ENCODE measurements around the gene HDAC9.
A peak's percentile ranks its signal among the peaks of the same experiment; 100 is the strongest.

Gene HDAC9

DNA sequence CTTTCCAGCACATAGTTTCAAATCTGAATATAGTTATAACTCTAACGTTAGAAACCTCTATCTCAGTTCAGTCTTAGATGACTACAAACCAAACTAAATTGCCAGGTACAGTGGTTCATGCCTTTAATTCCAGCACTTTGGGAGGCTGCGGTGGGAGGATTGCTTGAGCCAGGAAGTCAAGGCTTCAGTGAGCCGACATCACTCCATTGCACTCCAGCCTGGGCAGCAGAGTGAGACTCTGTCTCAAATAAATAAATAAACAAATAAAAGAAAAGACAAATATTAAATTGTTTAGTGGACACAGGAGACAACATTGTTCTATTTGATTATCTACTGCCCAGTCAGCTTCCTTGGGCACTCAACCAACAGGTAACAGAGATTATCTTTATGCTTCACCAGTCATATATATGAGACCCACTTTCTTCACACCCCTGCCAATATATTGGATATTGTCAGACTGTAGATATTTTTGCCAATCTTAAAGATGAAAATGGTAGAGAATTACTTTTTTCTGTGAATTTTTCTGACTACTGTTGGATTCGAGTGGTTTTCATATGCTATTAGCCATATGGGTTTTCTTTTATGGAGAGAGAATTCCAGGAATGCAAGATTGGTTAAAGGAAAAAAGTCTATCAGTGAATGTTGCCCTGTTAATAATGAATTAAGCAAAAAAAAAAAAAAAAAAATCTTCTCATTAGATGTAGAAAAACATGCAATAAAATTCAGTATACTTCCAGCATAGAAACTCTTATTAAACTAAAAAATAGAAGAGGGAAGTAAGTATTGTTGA, 16.0 kb downstream of the HDAC9 start:
- Histone ChIP-seq H3K9me3 (ENCODE audit: control insufficient read depth, low read length) (no peaks in the 10 kb centered on the region), H3K4me3 (ENCODE audit: low read length) (peak overlapping the region; percentile 85), H3K27me3 (replicated peaks; ENCODE audit: control insufficient read depth, insufficient read depth, low read length) (no peaks in the 10 kb centered on the region), H3K9ac (ENCODE audit: low read length) (no peak overlapping the region), H3K36me3 (ENCODE audit: control insufficient read depth, insufficient read depth, low read length, severe bottlenecking) (no peaks in the 10 kb centered on the region), H3K4me1 (ENCODE audit: control insufficient read depth, insufficient read depth, low read length) (peaks cover 24% of the 10 kb centered on the region)
- DNase-seq (ENCODE audit: low read depth), result no peak

DNA sequence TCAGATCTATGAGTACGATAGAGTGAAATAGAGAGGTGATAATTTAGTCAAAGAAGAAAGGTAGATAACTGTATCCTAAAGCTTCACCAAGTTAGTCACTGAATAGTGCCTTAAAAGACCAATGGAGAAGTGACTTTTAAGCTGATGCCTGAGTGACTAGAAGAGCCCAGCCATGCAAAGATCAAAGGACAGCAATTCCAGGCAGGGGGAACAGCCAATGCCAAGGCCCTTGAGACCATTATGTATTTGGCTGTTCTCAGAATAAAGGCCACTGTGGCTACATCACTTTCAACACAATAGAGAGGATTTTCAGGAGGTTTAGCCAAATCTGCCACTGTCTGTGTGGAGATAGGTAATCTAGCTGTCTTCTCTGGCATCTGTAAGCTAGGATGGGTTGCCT, 17.8 kb downstream of the HDAC9 start:
- Histone ChIP-seq H3K4me3 (ENCODE audit: low read length) (no peak overlapping the region), H3K4me1 (ENCODE audit: control insufficient read depth, insufficient read depth, low read length) (peaks cover 21% of the 10 kb centered on the region), H3K36me3 (ENCODE audit: control insufficient read depth, insufficient read depth, low read length, severe bottlenecking) (no peaks in the 10 kb centered on the region), H3K9me3 (ENCODE audit: control insufficient read depth, low read length) (no peaks in the 10 kb centered on the region), H3K9ac (ENCODE audit: low read length) (no peak overlapping the region), H3K27me3 (replicated peaks; ENCODE audit: control insufficient read depth, insufficient read depth, low read length) (no peaks in the 10 kb centered on the region)
- no peak for DNase-seq (ENCODE audit: low read depth)

- Histone ChIP-seq H3K9me3 (ENCODE audit: control insufficient read depth, low read length) (no peaks in the 10 kb centered on the region), H3K9ac (ENCODE audit: low read length) (peak overlapping the region; percentile 41), H3K36me3 (ENCODE audit: control insufficient read depth, insufficient read depth, low read length, severe bottlenecking) (no peaks in the 10 kb centered on the region), H3K27me3 (replicated peaks; ENCODE audit: control insufficient read depth, insufficient read depth, low read length) (no peaks in the 10 kb centered on the region), H3K4me1 (ENCODE audit: control insufficient read depth, insufficient read depth, low read length) (peaks cover 8% of the 10 kb centered on the region), H3K4me3 (ENCODE audit: low read length) (peak overlapping the region; percentile 26)
- peak; percentile 81 for DNase-seq (ENCODE audit: low read depth)
These were observed 19.5 kb downstream of the HDAC9 start for GRCh38 chr7:18515067-18515466.

- H3K4me3 ChIP-seq (ENCODE audit: low read length), result no peak overlapping the region
- H3K36me3 ChIP-seq (ENCODE audit: control insufficient read depth, insufficient read depth, low read length, severe bottlenecking), result no peaks in the 10 kb centered on the region
- no peaks in the 10 kb centered on the region for H3K9me3 ChIP-seq (ENCODE audit: control insufficient read depth, low read length)
- H3K9ac ChIP-seq (ENCODE audit: low read length), result no peak overlapping the region
- no peaks in the 10 kb centered on the region for H3K27me3 ChIP-seq (replicated peaks; ENCODE audit: control insufficient read depth, insufficient read depth, low read length)
- peaks cover 22% of the 10 kb centered on the region for H3K4me1 ChIP-seq (ENCODE audit: control insufficient read depth, insufficient read depth, low read length)
- DNase-seq (ENCODE audit: low read depth), result no peak
These were observed 22.1 kb downstream of the HDAC9 start for GRCh38 chr7:18517646-18518045.

DNA sequence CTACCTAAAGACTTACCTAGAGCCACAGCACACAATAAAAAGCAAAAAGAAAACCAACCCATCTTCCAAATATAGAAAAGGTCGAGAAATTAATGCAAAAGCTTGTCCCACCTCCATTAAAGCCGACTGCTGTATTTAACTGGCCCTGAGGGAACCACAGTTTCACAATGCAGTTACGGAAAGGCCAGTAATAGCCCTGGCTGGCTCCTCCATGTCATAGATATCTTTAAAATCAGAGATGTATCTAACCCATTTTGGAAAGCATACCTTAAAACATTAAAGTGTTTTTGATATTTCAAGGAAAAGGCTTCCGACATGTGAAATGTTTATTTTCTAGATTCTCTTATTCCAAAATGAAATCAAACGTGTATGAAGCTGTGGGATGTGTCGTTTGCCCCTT, 23.0 kb downstream of the HDAC9 start:
- H3K27me3 ChIP-seq (replicated peaks; ENCODE audit: control insufficient read depth, insufficient read depth, low read length), result no peaks in the 10 kb centered on the region
- H3K4me3 ChIP-seq (ENCODE audit: low read length), result no peak overlapping the region
- no peak for DNase-seq (ENCODE audit: low read depth)
- H3K36me3 ChIP-seq (ENCODE audit: control insufficient read depth, insufficient read depth, low read length, severe bottlenecking), result no peaks in the 10 kb centered on the region
- H3K9ac ChIP-seq (ENCODE audit: low read length), result no peak overlapping the region
- H3K9me3 ChIP-seq (ENCODE audit: control insufficient read depth, low read length), result no peaks in the 10 kb centered on the region
- peaks cover 22% of the 10 kb centered on the region for H3K4me1 ChIP-seq (ENCODE audit: control insufficient read depth, insufficient read depth, low read length)

- Histone ChIP-seq H3K27me3 (replicated peaks; ENCODE audit: control insufficient read depth, insufficient read depth, low read length) (no peaks in the 10 kb centered on the region), H3K9ac (ENCODE audit: low read length) (peak overlapping the region; percentile 44), H3K9me3 (ENCODE audit: control insufficient read depth, low read length) (no peaks in the 10 kb centered on the region), H3K36me3 (ENCODE audit: control insufficient read depth, insufficient read depth, low read length, severe bottlenecking) (no peaks in the 10 kb centered on the region), H3K4me3 (ENCODE audit: low read length) (peak overlapping the region; percentile 42), H3K4me1 (ENCODE audit: control insufficient read depth, insufficient read depth, low read length) (peaks cover 17% of the 10 kb centered on the region)
- peak; percentile 74 for DNase-seq (ENCODE audit: low read depth)
These were observed 25.1 kb downstream of the HDAC9 start for GRCh38 chr7:18520450-18521235.

DNA sequence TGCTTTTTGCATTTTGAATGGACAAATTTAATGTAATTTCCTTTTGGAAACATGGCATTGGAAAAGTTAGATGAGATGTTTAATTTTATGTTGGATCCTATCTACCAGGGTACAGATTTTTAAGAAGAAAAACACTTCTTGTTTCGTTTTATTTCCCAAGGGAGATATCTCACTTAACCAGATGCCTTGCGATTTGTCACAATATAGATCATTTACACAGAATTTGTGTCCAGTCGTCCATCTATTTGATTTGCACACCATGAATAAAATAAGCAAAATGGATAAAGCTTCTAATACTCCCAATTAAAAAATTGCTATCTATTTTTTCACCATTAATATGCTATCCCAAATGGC, 25.7 kb downstream of the HDAC9 start:
- no peaks in the 10 kb centered on the region for H3K36me3 ChIP-seq (ENCODE audit: control insufficient read depth, insufficient read depth, low read length, severe bottlenecking)
- H3K4me1 ChIP-seq (ENCODE audit: control insufficient read depth, insufficient read depth, low read length), result peaks cover 14% of the 10 kb centered on the region
- peak overlapping the region; percentile 44 for H3K9ac ChIP-seq (ENCODE audit: low read length)
- no peaks in the 10 kb centered on the region for H3K27me3 ChIP-seq (replicated peaks; ENCODE audit: control insufficient read depth, insufficient read depth, low read length)
- peak overlapping the region; percentile 42 for H3K4me3 ChIP-seq (ENCODE audit: low read length)
- no peak for DNase-seq (ENCODE audit: low read depth)
- no peaks in the 10 kb centered on the region for H3K9me3 ChIP-seq (ENCODE audit: control insufficient read depth, low read length)

DNA sequence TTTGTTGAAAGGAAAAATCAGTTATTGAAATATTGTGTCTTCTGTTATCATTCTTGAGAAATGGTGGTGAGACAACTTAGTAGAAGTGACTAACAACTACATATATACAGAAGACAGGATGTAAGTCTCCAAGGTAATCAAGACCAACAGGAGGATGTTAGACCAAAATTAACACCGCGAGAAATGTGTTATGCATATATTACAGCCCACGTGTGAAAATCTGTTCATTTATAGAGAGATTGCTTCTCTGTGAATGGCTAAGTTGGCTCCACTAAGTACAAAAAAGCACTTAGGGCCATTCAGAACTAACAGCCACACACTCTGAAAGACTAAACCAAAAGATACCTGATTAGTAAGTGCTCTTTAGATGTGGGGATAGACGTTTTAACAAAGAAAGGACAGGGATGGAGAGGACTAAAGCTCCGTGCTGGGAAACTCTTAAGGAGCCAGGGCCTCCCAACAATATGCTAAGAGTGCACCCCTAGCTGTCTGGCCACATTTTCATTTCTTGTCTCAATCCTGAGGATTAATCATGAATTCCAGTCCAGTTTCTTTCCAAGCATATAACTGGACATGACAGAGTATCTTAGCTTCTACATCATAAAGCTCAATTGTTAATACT, 26.5 kb downstream of the HDAC9 start:
- no peaks in the 10 kb centered on the region for H3K36me3 ChIP-seq (ENCODE audit: control insufficient read depth, insufficient read depth, low read length, severe bottlenecking)
- no peak overlapping the region for H3K4me3 ChIP-seq (ENCODE audit: low read length)
- H3K9ac ChIP-seq (ENCODE audit: low read length), result no peak overlapping the region
- peaks cover 14% of the 10 kb centered on the region for H3K4me1 ChIP-seq (ENCODE audit: control insufficient read depth, insufficient read depth, low read length)
- no peak for DNase-seq (ENCODE audit: low read depth)
- H3K9me3 ChIP-seq (ENCODE audit: control insufficient read depth, low read length), result no peaks in the 10 kb centered on the region
- H3K27me3 ChIP-seq (replicated peaks; ENCODE audit: control insufficient read depth, insufficient read depth, low read length), result no peaks in the 10 kb centered on the region

- Histone ChIP-seq H3K4me1 (ENCODE audit: control insufficient read depth, insufficient read depth, low read length) (peaks cover 19% of the 10 kb centered on the region), H3K36me3 (ENCODE audit: control insufficient read depth, insufficient read depth, low read length, severe bottlenecking) (no peaks in the 10 kb centered on the region), H3K4me3 (ENCODE audit: low read length) (no peak overlapping the region), H3K9ac (ENCODE audit: low read length) (no peak overlapping the region), H3K27me3 (replicated peaks; ENCODE audit: control insufficient read depth, insufficient read depth, low read length) (no peaks in the 10 kb centered on the region), H3K9me3 (ENCODE audit: control insufficient read depth, low read length) (no peaks in the 10 kb centered on the region)
- DNase-seq (ENCODE audit: low read depth), result no peak
These were observed 28.7 kb downstream of the HDAC9 start for GRCh38 chr7:18524248-18524647.

- Histone ChIP-seq H3K4me1 (ENCODE audit: control insufficient read depth, insufficient read depth, low read length) (peaks cover 11% of the 10 kb centered on the region), H3K9me3 (ENCODE audit: control insufficient read depth, low read length) (no peaks in the 10 kb centered on the region), H3K36me3 (ENCODE audit: control insufficient read depth, insufficient read depth, low read length, severe bottlenecking) (no peaks in the 10 kb centered on the region), H3K4me3 (ENCODE audit: low read length) (no peak overlapping the region), H3K9ac (ENCODE audit: low read length) (no peak overlapping the region), H3K27me3 (replicated peaks; ENCODE audit: control insufficient read depth, insufficient read depth, low read length) (no peaks in the 10 kb centered on the region)
- DNase-seq (ENCODE audit: low read depth), result no peak
These were observed 30.9 kb downstream of the HDAC9 start for GRCh38 chr7:18526368-18526878.

DNA sequence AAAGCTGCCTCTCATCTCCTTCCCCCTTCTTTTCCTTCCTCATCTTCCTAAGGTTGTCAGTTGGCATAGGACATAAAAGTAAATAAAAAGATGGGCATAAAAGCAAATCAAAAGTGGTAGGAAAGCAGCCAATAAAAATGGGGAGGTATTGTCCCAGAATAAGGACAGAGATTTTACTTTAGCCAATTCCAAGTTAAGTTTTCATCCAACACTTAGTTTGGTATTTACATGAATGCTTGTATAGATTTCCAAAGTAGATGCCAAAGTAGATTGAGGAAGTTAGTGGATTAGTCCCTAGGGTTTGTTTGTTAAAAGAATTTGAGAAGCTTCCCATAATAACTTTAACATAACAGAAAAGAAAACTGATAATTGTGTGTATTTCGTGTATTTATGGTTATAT, 33.7 kb downstream of the HDAC9 start:
- Histone ChIP-seq H3K4me3 (ENCODE audit: low read length) (no peak overlapping the region), H3K27me3 (replicated peaks; ENCODE audit: control insufficient read depth, insufficient read depth, low read length) (no peaks in the 10 kb centered on the region), H3K9me3 (ENCODE audit: control insufficient read depth, low read length) (no peaks in the 10 kb centered on the region), H3K36me3 (ENCODE audit: control insufficient read depth, insufficient read depth, low read length, severe bottlenecking) (no peaks in the 10 kb centered on the region), H3K9ac (ENCODE audit: low read length) (no peak overlapping the region), H3K4me1 (ENCODE audit: control insufficient read depth, insufficient read depth, low read length) (peaks cover 9% of the 10 kb centered on the region)
- no peak for DNase-seq (ENCODE audit: low read depth)
